Stimulated activated CD4-positive, alpha-beta T cell treated with anti-CD3 and anti-CD28 coated beads, Interleukin-1b, Interleukin-23, amount 100 ng/mL, for 1 hour (primary cell): ENCODE data around the gene DLG2.

Source experiments
- DNase-seq, 2 donors: peaks; one replicate each; pipeline ENCODE4 v3.0.0-alpha.2; 2020; ENCODE audit warnings: low read depth in 2 of 2

The DLG2 gene

GRCh38 chr11:84780689-84781293, 846.4 kb downstream of the DLG2 start:
- no peak for DNase-seq

- DNase-seq, result no peak
These were observed 851.6 kb downstream of the DLG2 start for GRCh38 chr11:84775503-84775902.

GRCh38 chr11:84763931-84764330, 863.2 kb downstream of the DLG2 start:
- no peak for DNase-seq

- DNase-seq, result no peak
These were observed 869.4 kb downstream of the DLG2 start for GRCh38 chr11:84757711-84758110.

- no peak for DNase-seq
These were observed 875.8 kb downstream of the DLG2 start for GRCh38 chr11:84751371-84751770.

GRCh38 chr11:84747871-84748270, 879.3 kb downstream of the DLG2 start:
- no peak for DNase-seq

- no peak for DNase-seq
These were observed 887.1 kb downstream of the DLG2 start for GRCh38 chr11:84740050-84740449.

- DNase-seq, result no peak
These were observed 902.9 kb downstream of the DLG2 start for GRCh38 chr11:84724256-84724655.

GRCh38 chr11:84722583-84723108, 904.5 kb downstream of the DLG2 start:
- DNase-seq, result no peak

GRCh38 chr11:84721561-84721961, 905.6 kb downstream of the DLG2 start:
- no peak for DNase-seq

- no peak for DNase-seq
These were observed 906.3 kb downstream of the DLG2 start for GRCh38 chr11:84720706-84721402.

- DNase-seq, result no peak
These were observed 907.1 kb downstream of the DLG2 start for GRCh38 chr11:84719935-84720577.

- DNase-seq, result no peak
These were observed 912.8 kb downstream of the DLG2 start for GRCh38 chr11:84714316-84714780.

GRCh38 chr11:84691830-84692229, 935.3 kb downstream of the DLG2 start:
- DNase-seq, result no peak

GRCh38 chr11:84687433-84687832, 939.7 kb downstream of the DLG2 start:
- DNase-seq, result no peak

- DNase-seq, result no peak
These were observed 940.4 kb downstream of the DLG2 start for GRCh38 chr11:84686716-84687115.

GRCh38 chr11:84685976-84686375, 941.2 kb downstream of the DLG2 start:
- no peak for DNase-seq

GRCh38 chr11:84685149-84685548, 942.0 kb downstream of the DLG2 start:
- no peak for DNase-seq

GRCh38 chr11:84681456-84681855, 945.7 kb downstream of the DLG2 start:
- no peak for DNase-seq

- no peak for DNase-seq
These were observed 951.6 kb downstream of the DLG2 start for GRCh38 chr11:84675396-84676025.

- DNase-seq, result no peak
These were observed 953.4 kb downstream of the DLG2 start for GRCh38 chr11:84673753-84674152.

GRCh38 chr11:84671325-84671999, 955.7 kb downstream of the DLG2 start:
- no peak for DNase-seq
